BLaER1 treated with 17β-estradiol and CSF1 and Interleukin-3, amounts not matched to agents 10 nM and 100 nM (cell line): Measurements from ENCODE around the gene LRRC8B.
"Not testable (repeated sequence)": the region's sequence is repeated elsewhere in the genome, so short reads cannot be mapped to it uniquely, and the experiment has no call there.

Source experiments
- H3K27ac ChIP-seq, 11 experiments: shearing (Covaris generic); formaldehyde crosslinking; 2 replicates each; pipeline ENCODE4 v1.8.1; 2022
- H3K27me3 ChIP-seq, 11 experiments: shearing (Covaris generic); formaldehyde crosslinking; 2 replicates each; pipeline ENCODE4 v1.8.1; 2022
- H3K36me3 ChIP-seq, 11 experiments: shearing (Covaris generic); formaldehyde crosslinking; 2 replicates each; pipeline ENCODE4 v1.8.1; 2022
- H3K4me1 ChIP-seq, 10 experiments: shearing (Covaris generic); formaldehyde crosslinking; 2 replicates each; pipeline ENCODE4 v1.8.1; 2022
- H3K4me2 ChIP-seq, 11 experiments: shearing (Covaris generic); formaldehyde crosslinking; 2 replicates each; pipeline ENCODE4 v1.8.1; 2022
- H3K4me3 ChIP-seq, 10 experiments: shearing (Covaris generic); formaldehyde crosslinking; 2 replicates each; pipeline ENCODE4 v1.8.1; 2022
- H3K9ac ChIP-seq, 11 experiments: shearing (Covaris generic); formaldehyde crosslinking; 2 replicates each; pipeline ENCODE4 v1.8.1; 2022
- H3K9me3 ChIP-seq, 11 experiments: shearing (Covaris generic); formaldehyde crosslinking; replicated peaks in 1 of 11; 2 replicates each; pipeline ENCODE4 v1.8.1; 2022
- H4K20me1 ChIP-seq, 11 experiments: shearing (Covaris generic); formaldehyde crosslinking; 2 replicates each; pipeline ENCODE4 v1.8.1; 2022
- Cebpa-rat ChIP-seq, 11 experiments: shearing (Covaris generic); IDR thresholded peaks; 2 replicates each; pipeline ENCODE4 v1.8.1; 2022

LRRC8B gene

DNA sequence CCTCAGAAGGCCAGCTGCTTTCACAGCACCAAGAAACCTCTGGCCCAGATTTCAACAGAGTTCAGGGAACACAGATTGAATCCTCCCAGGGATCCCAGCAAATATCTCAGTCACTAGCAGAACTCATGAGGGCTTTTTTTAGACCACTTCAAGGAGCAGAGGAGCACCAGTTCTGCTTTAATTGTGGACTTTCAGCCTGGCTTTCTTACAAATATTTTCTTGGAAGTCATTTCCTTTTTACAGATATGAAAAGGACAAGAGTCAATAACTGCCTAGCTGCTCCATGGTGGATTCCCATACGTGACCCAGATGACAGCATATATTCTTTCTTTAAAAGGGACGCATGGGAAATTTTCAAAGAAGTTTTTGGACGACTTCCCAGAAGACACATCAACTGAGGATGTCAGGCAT is 6.4 kb upstream of the LRRC8B start:
- Histone ChIP-seq H3K36me3 (no peaks in the 10 kb centered on the region), H3K9me3 (peaks cover 0 to 17% (median 15%) of the 10 kb centered on the region in 11 experiments; a peak in 14 of 22 replicates), H3K27me3 (no peaks in the 10 kb centered on the region), H3K9ac (no peak overlapping the region), H4K20me1 (no peaks in the 10 kb centered on the region), H3K4me2 (peak overlapping the region in 2 of 11 experiments; percentile 4 to 8; a peak in 3 of 22 replicates), H3K27ac (no peak overlapping the region), H3K4me3 (no peak overlapping the region), H3K4me1 (peaks cover under 1 to 25% (median 10%) of the 10 kb centered on the region in 10 experiments; a peak in 16 of 20 replicates)
- TF ChIP-seq Cebpa-rat (IDR thresholded peaks at IDR 0.05) = no peak

DNA sequence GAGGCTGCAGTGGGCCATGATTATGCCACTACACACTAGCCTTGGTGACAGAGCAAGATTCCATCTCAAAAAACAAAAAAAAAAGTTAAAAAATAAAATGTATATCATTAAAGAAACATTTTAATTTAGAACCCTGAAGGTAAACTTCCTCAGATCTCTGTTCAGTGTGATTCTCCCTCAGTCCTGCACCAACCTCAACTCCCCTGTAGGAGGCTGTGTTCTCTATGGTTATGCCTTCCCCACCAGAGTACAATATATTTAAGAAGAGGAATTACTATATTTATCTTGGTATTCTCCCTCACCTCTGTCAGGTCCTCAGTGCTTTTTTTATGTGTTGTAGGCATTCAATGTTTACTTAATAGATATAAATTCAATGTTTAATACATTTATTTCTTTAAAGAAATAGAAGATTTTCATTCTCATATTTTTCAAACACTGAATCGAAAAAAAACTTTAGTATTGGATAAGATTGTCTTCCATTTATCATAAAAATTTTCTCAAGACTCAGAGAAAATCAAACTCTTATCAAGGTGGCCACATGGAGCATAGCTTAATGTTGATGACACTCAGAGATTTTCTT is 4.8 kb upstream of the LRRC8B start:
- no peak overlapping the region for H3K4me2 ChIP-seq
- no peak overlapping the region for H3K4me3 ChIP-seq
- H4K20me1 ChIP-seq = no peaks in the 10 kb centered on the region
- H3K9me3 ChIP-seq = peaks cover 0 to 11% (median 3%) of the 10 kb centered on the region in 11 experiments; a peak in 12 of 22 replicates
- TF ChIP-seq Cebpa-rat (IDR thresholded peaks at IDR 0.05) = no peak
- no peaks in the 10 kb centered on the region for H3K36me3 ChIP-seq
- peaks cover 11 to 30% (median 18%) of the 10 kb centered on the region in 10 experiments for H3K4me1 ChIP-seq
- H3K9ac ChIP-seq = no peak overlapping the region
- no peak overlapping the region for H3K27ac ChIP-seq
- no peaks in the 10 kb centered on the region for H3K27me3 ChIP-seq

DNA sequence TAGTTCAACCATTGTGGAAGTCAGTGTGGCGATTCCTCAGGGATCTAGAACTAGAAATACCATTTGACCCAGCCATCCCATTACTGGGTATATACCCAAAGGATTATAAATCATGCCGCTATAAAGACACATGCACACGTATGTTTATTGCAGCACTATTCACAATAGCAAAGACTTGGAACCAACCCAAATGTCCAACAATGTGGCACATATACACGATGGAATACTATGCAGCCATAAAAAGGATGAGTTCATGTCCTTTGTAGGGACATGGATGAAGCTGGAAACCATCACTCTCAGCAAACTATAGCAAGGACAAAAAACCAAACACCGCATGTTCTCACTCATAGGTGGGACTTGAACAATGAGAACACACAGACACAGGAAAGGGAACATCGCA is 2.7 kb upstream of the LRRC8B start:
- not testable (repeated sequence) for H3K36me3 ChIP-seq, H3K27me3 ChIP-seq, H3K4me3 ChIP-seq, H3K9ac ChIP-seq, H3K27ac ChIP-seq, H3K4me2 ChIP-seq
- Histone ChIP-seq H3K9me3 (peaks cover 0 to 11% (median 0%) of the 10 kb centered on the region in 11 experiments; a peak in 5 of 22 replicates), H3K4me1 (peaks cover 27 to 46% (median 33%) of the 10 kb centered on the region in 10 experiments), H4K20me1 (peaks cover 0 to 15% (median 9%) of the 10 kb centered on the region in 11 experiments; a peak in 10 of 22 replicates)

DNA sequence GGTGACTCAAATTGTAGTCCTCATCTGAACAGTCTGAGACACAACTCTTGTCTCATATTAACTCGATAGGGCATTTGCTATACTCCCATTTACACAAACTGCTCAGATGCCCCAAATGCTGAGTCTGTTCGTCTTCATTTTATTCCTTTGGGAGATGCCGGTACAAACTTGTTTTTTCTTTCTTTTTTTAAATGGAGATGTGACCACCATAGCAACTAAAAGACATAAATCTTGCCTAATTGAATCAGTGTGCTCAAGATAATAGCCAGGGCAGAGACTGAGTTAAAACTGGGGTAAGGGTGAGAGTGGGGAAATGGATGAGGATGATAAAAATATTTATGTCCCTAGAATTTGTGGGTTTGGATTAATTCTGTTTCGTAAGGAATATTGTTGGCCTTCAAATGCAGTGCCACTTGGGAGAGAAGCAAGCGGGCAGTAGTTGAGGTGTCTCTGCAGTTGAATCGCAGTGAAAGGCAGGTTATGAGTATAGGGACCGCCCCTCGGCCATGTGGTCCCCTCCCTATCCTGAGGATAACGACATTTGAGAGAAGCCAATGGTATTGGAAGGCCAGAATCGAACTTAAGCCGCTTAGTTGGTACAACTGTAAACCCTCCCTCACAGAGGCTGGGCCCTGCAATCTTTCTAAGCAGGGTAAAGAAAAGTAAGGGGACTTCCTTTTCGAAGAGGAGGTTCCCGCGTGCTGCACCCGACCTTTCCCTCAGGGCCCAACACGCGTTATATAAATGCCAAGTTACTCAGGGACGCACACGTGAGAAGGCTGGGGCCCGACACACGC is 859 bp upstream of the LRRC8B start:
- Histone ChIP-seq H3K27ac (peak overlapping the region; percentile 85 to 96 (median 93)), H3K36me3 (peaks cover 0 to 16% (median 10%) of the 10 kb centered on the region in 11 experiments; a peak in 15 of 22 replicates), H3K27me3 (no peaks in the 10 kb centered on the region), H3K9ac (peak overlapping the region; percentile 89 to 96 (median 92)), H3K4me2 (peak overlapping the region; percentile 76 to 94 (median 90)), H3K4me3 (peak overlapping the region; percentile 85 to 100 (median 94)), H3K4me1 (peaks cover 34 to 53% (median 45%) of the 10 kb centered on the region in 10 experiments), H4K20me1 (peaks cover 0 to 32% (median 24%) of the 10 kb centered on the region in 11 experiments; a peak in 11 of 22 replicates), H3K9me3 (peaks cover 0 to 11% (median 0%) of the 10 kb centered on the region in 11 experiments; a peak in 5 of 22 replicates)
- TF ChIP-seq Cebpa-rat (IDR thresholded peaks at IDR 0.05) = no peak

DNA sequence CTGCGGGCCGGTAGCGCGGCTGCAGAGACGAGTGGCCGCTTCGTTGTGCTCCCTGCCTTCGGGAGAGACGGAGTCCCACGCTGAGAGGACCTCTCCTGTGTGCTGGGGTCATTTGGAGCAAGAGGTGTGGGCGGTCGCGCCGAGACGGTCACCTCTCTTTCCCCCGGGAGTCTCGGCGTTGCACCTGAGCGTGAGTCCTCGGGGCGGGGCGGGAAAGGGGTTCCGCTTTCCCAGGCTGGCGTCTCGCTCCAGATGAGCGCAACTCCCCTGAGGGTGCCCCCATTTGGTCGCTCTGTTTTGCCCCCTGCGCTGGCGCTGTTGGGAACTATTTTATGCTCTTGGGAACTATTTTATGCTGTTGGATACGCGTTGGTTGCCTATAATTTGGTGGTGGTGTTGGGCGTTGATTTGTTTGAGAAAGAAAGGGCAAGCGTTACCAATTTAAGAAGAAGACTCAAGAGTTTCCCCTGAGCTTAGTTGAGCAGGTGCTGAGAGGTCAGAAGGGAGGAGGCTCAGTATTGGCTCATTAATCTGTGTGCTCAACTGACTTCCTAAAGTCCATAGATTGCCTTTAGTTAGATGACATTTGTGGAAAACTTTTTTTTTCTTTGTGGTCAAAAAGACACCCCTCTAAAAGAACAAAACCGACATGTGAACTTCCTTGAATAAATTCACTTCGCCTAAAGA is 683 bp downstream of the LRRC8B start:
- Histone ChIP-seq H4K20me1 (peaks cover 0 to 34% (median 29%) of the 10 kb centered on the region in 11 experiments; a peak in 11 of 22 replicates), H3K4me1 (peaks cover 28 to 49% (median 45%) of the 10 kb centered on the region in 10 experiments), H3K9ac (peak overlapping the region; percentile 89 to 96 (median 92)), H3K36me3 (peaks cover 0 to 27% (median 19%) of the 10 kb centered on the region in 11 experiments; a peak in 16 of 22 replicates), H3K27me3 (no peaks in the 10 kb centered on the region), H3K9me3 (peaks cover 0 to 11% (median 0%) of the 10 kb centered on the region in 11 experiments; a peak in 5 of 22 replicates), H3K27ac (peak overlapping the region; percentile 85 to 96 (median 93)), H3K4me3 (peak overlapping the region; percentile 85 to 100 (median 94)), H3K4me2 (peak overlapping the region; percentile 76 to 94 (median 89))
- TF ChIP-seq Cebpa-rat (IDR thresholded peaks at IDR 0.05) = no peak

DNA sequence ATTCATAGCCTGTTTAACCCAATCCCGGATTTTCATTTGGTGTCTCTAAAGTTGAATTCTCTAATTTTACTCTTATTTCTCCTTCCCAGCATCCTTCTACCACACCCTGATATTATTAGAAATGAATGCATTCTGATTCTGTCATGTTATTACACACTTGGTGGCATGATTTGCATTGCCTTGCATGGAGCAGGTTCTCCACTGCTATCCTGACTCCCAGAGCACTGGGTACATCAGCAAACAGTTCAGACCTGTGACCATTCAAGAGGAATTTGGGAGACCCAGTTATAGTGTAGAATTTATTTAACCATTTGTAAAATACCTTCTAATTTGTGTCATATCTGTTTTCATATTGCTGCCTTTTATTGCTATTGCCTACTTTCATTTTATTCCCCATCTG is 2.6 kb downstream of the LRRC8B start:
- Histone ChIP-seq H3K4me3 (no peak overlapping the region), H3K9me3 (peaks cover 0 to 16% (median 7%) of the 10 kb centered on the region in 11 experiments; a peak in 10 of 22 replicates), H3K4me1 (peaks cover 28 to 56% (median 45%) of the 10 kb centered on the region in 10 experiments), H3K9ac (no peak overlapping the region; a peak in 1 of 22 replicates), H3K27me3 (no peaks in the 10 kb centered on the region), H3K4me2 (peak overlapping the region in 10 of 11 experiments; percentile 40 to 94 (median 88); a peak in 20 of 22 replicates), H4K20me1 (peaks cover 0 to 53% (median 30%) of the 10 kb centered on the region in 11 experiments; a peak in 11 of 22 replicates), H3K27ac (no peak overlapping the region), H3K36me3 (peaks cover 0 to 47% (median 39%) of the 10 kb centered on the region in 11 experiments; a peak in 18 of 22 replicates)
- no peak for TF ChIP-seq Cebpa-rat (IDR thresholded peaks at IDR 0.05)

DNA sequence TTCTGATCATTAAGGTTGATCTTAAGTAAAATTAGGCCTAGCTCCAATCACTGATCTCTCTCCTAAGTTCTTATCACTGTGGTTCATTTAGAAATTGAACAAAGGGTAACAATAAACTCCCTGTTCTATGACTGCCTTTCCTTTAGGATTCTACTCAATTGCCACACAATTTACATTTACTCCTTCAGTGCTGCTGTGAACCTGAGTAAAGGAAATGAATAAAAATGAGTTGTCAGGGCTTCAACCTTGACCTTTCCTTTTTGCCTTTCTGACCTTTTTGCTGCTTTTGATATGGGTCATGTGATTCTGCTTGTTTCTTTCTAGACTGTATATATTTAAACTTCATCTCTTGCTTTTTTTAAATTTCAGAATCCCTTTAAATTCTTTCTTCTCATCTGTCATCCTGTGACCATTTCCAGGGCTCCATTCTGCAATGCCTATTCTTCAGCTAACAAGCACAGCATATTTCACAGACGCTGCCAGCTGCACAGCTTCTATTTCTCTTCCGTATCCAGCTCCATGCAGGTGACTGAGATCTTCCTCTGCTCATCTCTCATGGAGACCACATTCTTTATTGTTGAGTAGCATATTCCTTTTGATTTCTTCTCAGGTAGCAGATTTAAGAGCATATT is 3.2 kb downstream of the LRRC8B start:
- no peak overlapping the region for H3K27ac ChIP-seq
- H3K27me3 ChIP-seq = no peaks in the 10 kb centered on the region
- peaks cover 0 to 52% (median 43%) of the 10 kb centered on the region in 11 experiments; a peak in 18 of 22 replicates for H3K36me3 ChIP-seq
- peaks cover 28 to 51% (median 42%) of the 10 kb centered on the region in 10 experiments for H3K4me1 ChIP-seq
- no peak overlapping the region for H3K9ac ChIP-seq
- no peak overlapping the region for H3K4me3 ChIP-seq
- no peak for TF ChIP-seq Cebpa-rat (IDR thresholded peaks at IDR 0.05)
- peaks cover 0 to 59% (median 30%) of the 10 kb centered on the region in 11 experiments; a peak in 11 of 22 replicates for H4K20me1 ChIP-seq
- H3K4me2 ChIP-seq = peak overlapping the region in 7 of 11 experiments; percentile 40 to 94 (median 89); a peak in 11 of 22 replicates
- peaks cover 0 to 18% (median 10%) of the 10 kb centered on the region in 11 experiments; a peak in 11 of 22 replicates for H3K9me3 ChIP-seq

DNA sequence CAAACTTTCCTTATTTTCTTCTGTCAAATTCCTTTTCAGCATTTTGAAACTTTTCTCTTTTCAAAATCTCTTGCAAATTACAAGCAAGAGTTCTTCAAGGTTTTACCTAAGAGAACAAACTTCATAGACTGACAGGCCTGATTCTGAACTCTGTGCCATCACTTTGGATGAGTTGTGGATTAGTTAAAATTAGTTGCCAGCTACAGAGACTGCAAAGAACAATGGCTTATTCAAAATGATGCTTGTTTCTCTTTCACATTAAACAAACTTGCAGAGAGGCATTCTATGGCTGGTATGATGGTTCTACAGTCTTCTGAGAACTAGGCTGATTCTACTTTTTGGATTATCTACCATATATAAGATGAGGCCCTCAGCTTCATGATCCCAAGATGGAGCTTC is 3.8 kb downstream of the LRRC8B start:
- H3K36me3 ChIP-seq = peaks cover 0 to 57% (median 46%) of the 10 kb centered on the region in 11 experiments; a peak in 18 of 22 replicates
- peaks cover 0 to 19% (median 10%) of the 10 kb centered on the region in 11 experiments; a peak in 11 of 22 replicates for H3K9me3 ChIP-seq
- no peaks in the 10 kb centered on the region for H3K27me3 ChIP-seq
- no peak for TF ChIP-seq Cebpa-rat (IDR thresholded peaks at IDR 0.05)
- H4K20me1 ChIP-seq = peaks cover 0 to 64% (median 35%) of the 10 kb centered on the region in 11 experiments; a peak in 12 of 22 replicates
- no peak overlapping the region for H3K4me3 ChIP-seq
- peak overlapping the region in 2 of 11 experiments; percentile 76 to 94; a peak in 2 of 22 replicates for H3K4me2 ChIP-seq
- peaks cover 26 to 46% (median 38%) of the 10 kb centered on the region in 10 experiments for H3K4me1 ChIP-seq
- H3K27ac ChIP-seq = no peak overlapping the region
- H3K9ac ChIP-seq = no peak overlapping the region
